Ishikawa (cell line): ENCODE results near the gene CACNA1D.

Source experiments
- CEBPB ChIP-seq: IDR thresholded peaks from 2 replicates; pipeline ENCODE4 v1.6.1; 2012
- CREB1 ChIP-seq: IDR thresholded peaks from 2 replicates; pipeline ENCODE4 v1.6.1; 2012; ENCODE audit warnings: low read depth
- EGR1 ChIP-seq: IDR thresholded peaks from 2 replicates; pipeline ENCODE4 v1.6.1; 2012
- EP300 ChIP-seq: IDR thresholded peaks from 2 replicates; pipeline ENCODE4 v1.6.1; 2012; ENCODE audit warnings: borderline replicate concordance
- FOXM1 ChIP-seq: IDR thresholded peaks from 2 replicates; pipeline ENCODE4 v1.6.1; 2012; ENCODE audit warnings: low read depth, borderline replicate concordance
- MAX ChIP-seq: IDR thresholded peaks from 2 replicates; pipeline ENCODE4 v1.6.1; 2012
- NFIC ChIP-seq: IDR thresholded peaks from 2 replicates; pipeline ENCODE4 v1.6.1; 2012
- RAD21 ChIP-seq: IDR thresholded peaks from 2 replicates; pipeline ENCODE4 v1.6.1; 2012; ENCODE audit warnings: low read depth
- TCF12 ChIP-seq: IDR thresholded peaks from 2 replicates; pipeline ENCODE4 v1.6.1; 2012; ENCODE audit warnings: low read depth
- YY1 ChIP-seq: IDR thresholded peaks from 2 replicates; pipeline ENCODE4 v1.6.1; 2012; ENCODE audit warnings: low read depth
- ZBTB7A ChIP-seq: IDR thresholded peaks from 2 replicates; pipeline ENCODE4 v1.6.1; 2012; ENCODE audit warnings: low read depth
- TF ChIP-seq, protein P1 (sequence below): IDR thresholded peaks from 2 replicates; pipeline ENCODE4 v1.6.1; 2012; ENCODE audit warnings: low read depth, mild to moderate bottlenecking
- TF ChIP-seq, protein P2 (sequence below): IDR thresholded peaks from 2 replicates; pipeline ENCODE4 v1.6.1; 2012

Gene CACNA1D

GRCh38 chr3:53491276-53491675 lies 3.1 kb upstream of the CACNA1D start:
- no peak for TF ChIP-seq FOXM1
- TF ChIP-seq MAX, result no peak
- no peak for TF ChIP-seq EP300
- TF ChIP-seq YY1, result no peak
- no peak for TF ChIP-seq CEBPB
- TF ChIP-seq, protein P1, sequence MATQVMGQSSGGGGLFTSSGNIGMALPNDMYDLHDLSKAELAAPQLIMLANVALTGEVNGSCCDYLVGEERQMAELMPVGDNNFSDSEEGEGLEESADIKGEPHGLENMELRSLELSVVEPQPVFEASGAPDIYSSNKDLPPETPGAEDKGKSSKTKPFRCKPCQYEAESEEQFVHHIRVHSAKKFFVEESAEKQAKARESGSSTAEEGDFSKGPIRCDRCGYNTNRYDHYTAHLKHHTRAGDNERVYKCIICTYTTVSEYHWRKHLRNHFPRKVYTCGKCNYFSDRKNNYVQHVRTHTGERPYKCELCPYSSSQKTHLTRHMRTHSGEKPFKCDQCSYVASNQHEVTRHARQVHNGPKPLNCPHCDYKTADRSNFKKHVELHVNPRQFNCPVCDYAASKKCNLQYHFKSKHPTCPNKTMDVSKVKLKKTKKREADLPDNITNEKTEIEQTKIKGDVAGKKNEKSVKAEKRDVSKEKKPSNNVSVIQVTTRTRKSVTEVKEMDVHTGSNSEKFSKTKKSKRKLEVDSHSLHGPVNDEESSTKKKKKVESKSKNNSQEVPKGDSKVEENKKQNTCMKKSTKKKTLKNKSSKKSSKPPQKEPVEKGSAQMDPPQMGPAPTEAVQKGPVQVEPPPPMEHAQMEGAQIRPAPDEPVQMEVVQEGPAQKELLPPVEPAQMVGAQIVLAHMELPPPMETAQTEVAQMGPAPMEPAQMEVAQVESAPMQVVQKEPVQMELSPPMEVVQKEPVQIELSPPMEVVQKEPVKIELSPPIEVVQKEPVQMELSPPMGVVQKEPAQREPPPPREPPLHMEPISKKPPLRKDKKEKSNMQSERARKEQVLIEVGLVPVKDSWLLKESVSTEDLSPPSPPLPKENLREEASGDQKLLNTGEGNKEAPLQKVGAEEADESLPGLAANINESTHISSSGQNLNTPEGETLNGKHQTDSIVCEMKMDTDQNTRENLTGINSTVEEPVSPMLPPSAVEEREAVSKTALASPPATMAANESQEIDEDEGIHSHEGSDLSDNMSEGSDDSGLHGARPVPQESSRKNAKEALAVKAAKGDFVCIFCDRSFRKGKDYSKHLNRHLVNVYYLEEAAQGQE, result no peak
- TF ChIP-seq, protein P2, sequence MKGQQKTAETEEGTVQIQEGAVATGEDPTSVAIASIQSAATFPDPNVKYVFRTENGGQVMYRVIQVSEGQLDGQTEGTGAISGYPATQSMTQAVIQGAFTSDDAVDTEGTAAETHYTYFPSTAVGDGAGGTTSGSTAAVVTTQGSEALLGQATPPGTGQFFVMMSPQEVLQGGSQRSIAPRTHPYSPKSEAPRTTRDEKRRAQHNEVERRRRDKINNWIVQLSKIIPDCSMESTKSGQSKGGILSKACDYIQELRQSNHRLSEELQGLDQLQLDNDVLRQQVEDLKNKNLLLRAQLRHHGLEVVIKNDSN, result no peak
- no peak for TF ChIP-seq CREB1
- no peak for TF ChIP-seq NFIC
- no peak for TF ChIP-seq RAD21
- no peak for TF ChIP-seq TCF12
- TF ChIP-seq ZBTB7A, result no peak
- TF ChIP-seq EGR1, result no peak

DNA sequence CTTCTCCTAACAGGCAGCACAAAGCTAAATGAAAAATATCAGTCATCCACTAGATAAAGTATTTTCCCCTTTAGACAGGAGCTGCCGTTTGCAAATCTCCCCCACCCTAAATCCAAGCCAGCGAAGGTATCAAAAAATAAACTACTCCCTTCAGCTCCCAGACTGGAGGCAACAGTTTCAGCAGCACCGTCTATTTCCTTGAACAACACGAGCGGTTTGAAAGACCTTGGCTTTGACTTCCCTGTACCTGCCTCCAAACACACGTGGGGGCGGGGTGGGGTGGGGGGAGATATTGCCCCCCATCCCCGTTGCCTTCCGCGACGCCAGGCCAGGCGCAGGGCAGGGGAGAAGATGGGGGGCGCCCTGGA lies 832 bp upstream of the CACNA1D start:
- TF ChIP-seq RAD21 (no peak), NFIC (no peak), ZBTB7A (no peak), CEBPB (no peak), EP300 (no peak), FOXM1 (no peak), MAX (no peak), TCF12 (no peak)

GRCh38 chr3:53495146-53495519 lies 722 bp downstream of the CACNA1D start:
- TF ChIP-seq, protein P1, result no peak
- TF ChIP-seq CREB1 (no peak), FOXM1 (no peak), EGR1 (no peak), NFIC (no peak), MAX (no peak), EP300 (no peak), YY1 (no peak), TCF12 (no peak)

DNA sequence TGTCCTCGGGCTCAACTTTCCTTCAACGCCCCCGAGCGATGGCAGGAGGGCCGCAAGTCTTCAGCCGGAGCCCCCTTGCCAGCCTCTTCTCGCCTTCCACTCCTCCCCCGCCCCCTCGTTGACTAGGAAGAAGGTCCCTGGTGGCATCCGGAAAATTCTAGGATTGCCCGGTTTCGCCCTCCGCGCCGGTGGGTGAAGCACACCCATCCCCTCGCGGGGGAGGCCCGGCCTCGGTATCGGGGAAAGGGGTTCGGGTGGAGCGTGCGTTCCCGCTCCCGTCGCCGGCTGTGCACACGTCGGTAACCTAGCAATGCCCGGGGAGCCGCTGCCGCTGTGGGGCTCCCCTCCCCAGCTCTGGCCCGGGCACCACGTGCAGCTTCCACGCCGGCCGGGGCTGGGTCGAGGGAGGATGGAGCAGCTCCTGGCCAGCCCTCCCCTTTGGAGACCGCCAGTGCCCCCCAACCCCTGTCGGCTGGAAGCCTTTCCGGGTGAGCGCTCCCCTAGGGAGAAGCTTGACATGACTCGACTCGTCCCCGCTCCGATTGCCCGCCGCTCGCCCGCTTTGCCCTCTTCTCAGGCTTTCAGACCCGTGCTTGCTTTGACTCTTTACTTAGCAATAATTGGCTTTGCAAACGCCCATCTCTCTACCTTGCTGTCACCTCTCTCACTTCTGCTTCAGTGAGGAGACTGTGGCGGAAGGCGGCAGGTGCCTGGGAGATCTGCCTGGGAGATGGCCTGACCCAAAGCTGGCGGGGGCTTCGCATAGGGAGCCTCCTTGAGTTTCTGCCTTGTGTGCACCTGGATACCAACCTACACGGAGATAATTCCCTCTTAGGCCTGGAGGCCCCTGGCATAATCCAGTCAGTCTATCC lies 1.3 kb downstream of the CACNA1D start:
- TF ChIP-seq RAD21, result no peak
- TF ChIP-seq, protein P1, result no peak

GRCh38 chr3:53496392-53496670 lies 1.9 kb downstream of the CACNA1D start:
- TF ChIP-seq CREB1 (no peak), ZBTB7A (no peak), YY1 (no peak)
- TF ChIP-seq, protein P2, result no peak
